ENCODE measurements around the gene CAPN10.

The CAPN10 gene

GRCh38 chr2:240567872-240568677 is 18.5 kb upstream of the CAPN10 start, which contains the start of gene RNPEPL1:
TSS of gene RNPEPL1 (plus strand) at chr2:240568484. CDS start at chr2:240568587, 103 bp downstream.
- in situ Hi-C loops (cut with HindIII; ENCODE audit: low sequenced_read_pairs), result no loop called here

GRCh38 chr2:240568678-240569522 is 17.6 kb upstream of the CAPN10 start:
- in situ Hi-C loops (cut with HindIII; ENCODE audit: low sequenced_read_pairs), result no loop called here
- DNase-seq (ENCODE audit: low read depth, low spot score), result peak; percentile 48
- TF ChIP-seq, protein P1, sequence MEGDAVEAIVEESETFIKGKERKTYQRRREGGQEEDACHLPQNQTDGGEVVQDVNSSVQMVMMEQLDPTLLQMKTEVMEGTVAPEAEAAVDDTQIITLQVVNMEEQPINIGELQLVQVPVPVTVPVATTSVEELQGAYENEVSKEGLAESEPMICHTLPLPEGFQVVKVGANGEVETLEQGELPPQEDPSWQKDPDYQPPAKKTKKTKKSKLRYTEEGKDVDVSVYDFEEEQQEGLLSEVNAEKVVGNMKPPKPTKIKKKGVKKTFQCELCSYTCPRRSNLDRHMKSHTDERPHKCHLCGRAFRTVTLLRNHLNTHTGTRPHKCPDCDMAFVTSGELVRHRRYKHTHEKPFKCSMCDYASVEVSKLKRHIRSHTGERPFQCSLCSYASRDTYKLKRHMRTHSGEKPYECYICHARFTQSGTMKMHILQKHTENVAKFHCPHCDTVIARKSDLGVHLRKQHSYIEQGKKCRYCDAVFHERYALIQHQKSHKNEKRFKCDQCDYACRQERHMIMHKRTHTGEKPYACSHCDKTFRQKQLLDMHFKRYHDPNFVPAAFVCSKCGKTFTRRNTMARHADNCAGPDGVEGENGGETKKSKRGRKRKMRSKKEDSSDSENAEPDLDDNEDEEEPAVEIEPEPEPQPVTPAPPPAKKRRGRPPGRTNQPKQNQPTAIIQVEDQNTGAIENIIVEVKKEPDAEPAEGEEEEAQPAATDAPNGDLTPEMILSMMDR (IDR thresholded peaks at IDR 0.05; ENCODE audit: low read depth, low read length), result no peak
- H3K4me3 ChIP-seq (ENCODE audit: low read depth, low read length), result peak overlapping the region; percentile 47

More at GRCh38 chr2:240567872-240568677, 18.5 kb upstream of the CAPN10 start, which contains the start of gene RNPEPL1:
- TF ChIP-seq, protein P1 (IDR thresholded peaks at IDR 0.05; ENCODE audit: low read depth, low read length), result no peak
- no peak for DNase-seq (ENCODE audit: low read depth, low spot score)
- H3K4me3 ChIP-seq (ENCODE audit: low read depth, low read length), result peak within 1 kb of the TSS; percentile 62

GRCh38 chr2:240569523-240569997 is 17.0 kb upstream of the CAPN10 start:
- no peak for DNase-seq (ENCODE audit: low read depth, low spot score)

GRCh38 chr2:240569998-240570530 is 16.5 kb upstream of the CAPN10 start:
- in situ Hi-C loops (cut with HindIII; ENCODE audit: low sequenced_read_pairs), result no loop called here
- no peak for DNase-seq (ENCODE audit: low read depth, low spot score)
- TF ChIP-seq, protein P1 (IDR thresholded peaks at IDR 0.05; ENCODE audit: low read depth, low read length), result no peak
- H3K4me3 ChIP-seq (ENCODE audit: low read depth, low read length), result no peak overlapping the region

More at GRCh38 chr2:240569523-240569997, 17.0 kb upstream of the CAPN10 start:
- peak overlapping the region; percentile 47 for H3K4me3 ChIP-seq (ENCODE audit: low read depth, low read length)
- in situ Hi-C loops (cut with HindIII; ENCODE audit: low sequenced_read_pairs), result no loop called here
- TF ChIP-seq, protein P1 (IDR thresholded peaks at IDR 0.05; ENCODE audit: low read depth, low read length), result no peak

DNA sequence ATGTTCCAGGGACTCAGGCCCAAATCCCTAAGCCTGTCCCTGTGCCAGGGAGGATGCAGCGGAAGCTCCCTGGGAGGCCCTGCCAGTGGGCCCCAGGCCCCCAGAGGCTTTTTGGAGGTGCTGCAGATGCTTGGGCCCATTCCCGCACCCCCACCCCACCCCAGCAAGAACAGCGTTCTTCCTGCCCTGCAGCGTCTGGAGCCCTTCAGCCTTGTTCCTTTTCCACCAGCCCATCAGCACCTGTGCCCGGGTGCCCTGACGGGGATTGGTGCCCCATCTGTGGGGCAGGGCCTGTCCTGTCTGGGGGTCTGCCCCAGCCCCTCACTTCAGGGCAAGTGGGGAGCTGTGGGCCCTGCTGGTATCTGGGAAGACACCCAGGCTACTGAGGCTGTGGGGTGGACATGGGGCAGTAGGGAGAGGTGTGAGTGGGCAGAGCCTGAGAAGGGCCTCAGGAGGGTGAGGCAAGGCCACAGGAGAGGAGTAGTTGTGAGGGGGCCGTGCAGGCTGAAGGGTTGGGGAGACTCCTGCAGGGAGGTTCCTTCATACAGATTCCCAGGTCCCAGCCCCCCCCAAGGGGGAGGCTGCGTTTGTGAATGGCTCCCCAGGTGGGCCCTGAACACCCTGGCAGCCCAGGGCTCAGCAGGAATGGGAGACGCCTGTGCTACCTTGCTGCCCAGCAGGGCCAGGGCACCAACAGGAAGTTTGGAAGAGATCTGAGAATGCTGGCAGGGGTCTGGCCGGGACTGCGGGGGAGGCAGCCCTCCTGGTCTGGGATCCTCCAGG is 15.8 kb upstream of the CAPN10 start:
- DNase-seq (ENCODE audit: low read depth, low spot score), result no peak
- no peak overlapping the region for H3K4me3 ChIP-seq (ENCODE audit: low read depth, low read length)
- TF ChIP-seq, protein P1 (IDR thresholded peaks at IDR 0.05; ENCODE audit: low read depth, low read length), result no peak
- in situ Hi-C loops (cut with HindIII; ENCODE audit: low sequenced_read_pairs), result no loop called here

Measured in astrocyte of the spinal cord (primary cell).